Measurements from ENCODE around the gene ERBB4. TPM values are rescaled to one million over a fixed set of nuclear protein-coding genes. Genes with fewer than 3 reads are reported as not detected.

The ERBB4 gene
- total RNA-seq, 4 donors from 2014 or later, result 0.26 to 13.3 (median 2.4) TPM

DNA sequence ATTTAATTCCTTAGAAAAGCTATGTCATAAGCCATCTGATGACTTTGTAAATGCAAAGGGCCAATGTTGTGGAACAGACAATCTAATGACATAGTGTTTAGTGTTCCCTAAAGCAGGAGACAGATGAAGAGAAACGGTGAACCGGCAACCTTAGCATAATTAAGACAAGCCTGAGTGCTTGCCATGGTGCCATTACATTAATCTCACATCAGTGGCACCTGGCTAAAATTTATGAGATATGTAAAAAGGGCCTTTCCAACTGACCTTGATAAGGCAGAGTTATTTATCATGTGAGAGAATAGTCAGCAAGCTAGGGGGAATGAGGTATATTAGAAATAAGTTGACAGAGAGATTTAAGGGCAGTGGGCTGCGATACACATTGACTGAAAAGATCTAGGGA lies 261.8 kb downstream of the ERBB4 start:
- H3K27ac ChIP-seq, result no peak overlapping the region
- TF ChIP-seq, protein P1, sequence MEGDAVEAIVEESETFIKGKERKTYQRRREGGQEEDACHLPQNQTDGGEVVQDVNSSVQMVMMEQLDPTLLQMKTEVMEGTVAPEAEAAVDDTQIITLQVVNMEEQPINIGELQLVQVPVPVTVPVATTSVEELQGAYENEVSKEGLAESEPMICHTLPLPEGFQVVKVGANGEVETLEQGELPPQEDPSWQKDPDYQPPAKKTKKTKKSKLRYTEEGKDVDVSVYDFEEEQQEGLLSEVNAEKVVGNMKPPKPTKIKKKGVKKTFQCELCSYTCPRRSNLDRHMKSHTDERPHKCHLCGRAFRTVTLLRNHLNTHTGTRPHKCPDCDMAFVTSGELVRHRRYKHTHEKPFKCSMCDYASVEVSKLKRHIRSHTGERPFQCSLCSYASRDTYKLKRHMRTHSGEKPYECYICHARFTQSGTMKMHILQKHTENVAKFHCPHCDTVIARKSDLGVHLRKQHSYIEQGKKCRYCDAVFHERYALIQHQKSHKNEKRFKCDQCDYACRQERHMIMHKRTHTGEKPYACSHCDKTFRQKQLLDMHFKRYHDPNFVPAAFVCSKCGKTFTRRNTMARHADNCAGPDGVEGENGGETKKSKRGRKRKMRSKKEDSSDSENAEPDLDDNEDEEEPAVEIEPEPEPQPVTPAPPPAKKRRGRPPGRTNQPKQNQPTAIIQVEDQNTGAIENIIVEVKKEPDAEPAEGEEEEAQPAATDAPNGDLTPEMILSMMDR (IDR thresholded peaks at IDR 0.05), result no peak
- no peak for TF ChIP-seq POLR2A (IDR thresholded peaks at IDR 0.05)
- no peak overlapping the region for H3K4me3 ChIP-seq
- no peaks in the 10 kb centered on the region for H3K9me3 ChIP-seq
- no peak for DNase-seq
- intact Hi-C loops (cut with DNase I; ENCODE audit: low total_unique reads), result no loop called here
- H3K36me3 ChIP-seq, result no peaks in the 10 kb centered on the region
- no peaks in the 10 kb centered on the region for H3K27me3 ChIP-seq
- H3K4me1 ChIP-seq, result no peaks in the 10 kb centered on the region

DNA sequence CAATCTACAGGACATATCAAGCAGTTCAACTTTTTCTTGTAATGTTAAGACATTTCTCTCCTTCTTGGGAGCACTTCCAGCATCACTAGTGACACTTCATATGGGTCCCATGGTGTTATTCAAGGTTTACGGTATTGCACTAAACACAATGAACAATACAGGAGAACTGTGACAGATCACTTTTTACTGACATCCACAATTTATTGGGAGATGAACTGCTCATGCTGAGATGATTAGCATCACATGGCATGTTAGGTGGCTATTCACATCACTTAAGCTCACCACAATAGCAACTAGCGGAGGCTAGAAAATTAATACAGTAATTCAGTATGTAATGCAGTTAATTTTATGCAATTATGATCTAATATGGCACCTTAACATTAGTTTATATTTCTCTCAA lies 264.4 kb downstream of the ERBB4 start:
- Histone ChIP-seq H3K36me3 (no peaks in the 10 kb centered on the region), H3K4me1 (no peaks in the 10 kb centered on the region), H3K27ac (no peak overlapping the region), H3K9me3 (no peaks in the 10 kb centered on the region), H3K27me3 (no peaks in the 10 kb centered on the region), H3K4me3 (no peak overlapping the region)
- intact Hi-C loops (cut with DNase I; ENCODE audit: low total_unique reads), result no loop called here
- TF ChIP-seq, protein P1 (IDR thresholded peaks at IDR 0.05), result no peak
- no peak for TF ChIP-seq POLR2A (IDR thresholded peaks at IDR 0.05)
- DNase-seq, result no peak

DNA sequence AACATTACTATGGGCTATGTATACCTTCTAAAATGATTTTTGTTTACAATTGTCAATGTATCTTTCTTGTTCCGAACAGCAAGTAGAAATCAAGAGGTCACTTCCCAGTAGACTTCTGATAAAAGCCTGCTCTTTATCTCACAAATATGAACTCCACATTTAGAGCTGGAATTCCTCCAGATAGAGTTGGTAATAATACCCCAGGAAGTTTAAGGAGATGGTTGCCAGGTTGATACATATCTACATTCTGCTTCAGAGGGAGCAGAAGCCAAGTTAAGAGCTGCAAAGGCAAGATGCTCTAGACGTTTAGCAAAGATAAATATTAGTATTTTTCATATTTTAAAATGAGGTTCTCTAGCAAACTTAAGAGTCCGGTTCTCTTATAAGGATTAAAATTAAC lies 267.0 kb downstream of the ERBB4 start:
- Histone ChIP-seq H3K27me3 (no peaks in the 10 kb centered on the region), H3K4me1 (no peaks in the 10 kb centered on the region), H3K27ac (no peak overlapping the region), H3K9me3 (no peaks in the 10 kb centered on the region), H3K4me3 (no peak overlapping the region), H3K36me3 (no peaks in the 10 kb centered on the region)
- no peak for DNase-seq
- TF ChIP-seq, protein P1 (IDR thresholded peaks at IDR 0.05), result no peak
- no peak for TF ChIP-seq POLR2A (IDR thresholded peaks at IDR 0.05)
- intact Hi-C loops (cut with DNase I; ENCODE audit: low total_unique reads), result no loop called here

DNA sequence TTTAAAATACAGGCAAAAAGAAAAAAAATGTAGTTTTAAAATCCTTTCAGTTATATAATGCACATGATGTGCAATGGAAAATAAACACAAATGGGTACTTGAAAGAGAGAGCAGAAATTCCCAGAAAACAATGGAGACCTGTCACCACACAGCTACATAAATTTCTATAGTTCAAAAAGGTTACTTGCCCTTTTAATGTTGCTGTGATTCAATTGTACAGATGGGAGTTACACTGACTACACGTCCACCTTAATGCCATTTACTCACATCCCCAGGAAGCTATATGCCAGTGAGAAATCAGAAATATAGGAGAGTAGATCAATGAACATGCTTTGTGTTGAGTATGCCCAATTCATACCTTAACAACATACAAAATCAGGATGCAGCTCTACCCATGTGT lies 269.6 kb downstream of the ERBB4 start:
- H3K36me3 ChIP-seq, result no peaks in the 10 kb centered on the region
- H3K27ac ChIP-seq, result no peak overlapping the region
- intact Hi-C loops (cut with DNase I; ENCODE audit: low total_unique reads), result no loop called here
- TF ChIP-seq POLR2A (IDR thresholded peaks at IDR 0.05), result no peak
- TF ChIP-seq, protein P1 (IDR thresholded peaks at IDR 0.05), result no peak
- H3K4me3 ChIP-seq, result no peak overlapping the region
- H3K27me3 ChIP-seq, result no peaks in the 10 kb centered on the region
- no peak for DNase-seq
- no peaks in the 10 kb centered on the region for H3K9me3 ChIP-seq
- H3K4me1 ChIP-seq, result no peaks in the 10 kb centered on the region

DNA sequence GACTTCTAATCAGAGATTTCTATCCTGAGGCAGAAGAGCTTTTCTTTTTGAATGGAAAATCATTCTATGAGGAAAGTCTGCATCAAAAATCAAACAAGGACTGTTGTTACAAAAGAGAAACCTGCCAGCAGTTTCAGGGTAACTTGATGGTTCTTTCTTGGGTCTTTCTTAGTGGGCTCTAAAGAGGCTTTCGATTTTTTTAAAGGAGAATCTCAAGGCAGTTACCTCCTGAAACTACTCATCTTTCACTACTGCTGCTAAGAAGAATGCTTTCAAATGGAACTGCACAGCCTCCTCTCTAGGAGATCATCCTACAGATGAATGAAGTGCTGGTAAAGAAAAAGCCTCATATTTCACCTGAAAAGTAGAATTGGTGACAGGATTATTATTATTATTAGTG lies 272.3 kb downstream of the ERBB4 start:
- Histone ChIP-seq H3K27ac (no peak overlapping the region), H3K27me3 (no peaks in the 10 kb centered on the region), H3K36me3 (no peaks in the 10 kb centered on the region), H3K9me3 (no peaks in the 10 kb centered on the region), H3K4me1 (no peaks in the 10 kb centered on the region), H3K4me3 (no peak overlapping the region)
- intact Hi-C loops (cut with DNase I; ENCODE audit: low total_unique reads), result no loop called here
- TF ChIP-seq, protein P1 (IDR thresholded peaks at IDR 0.05), result no peak
- TF ChIP-seq POLR2A (IDR thresholded peaks at IDR 0.05), result no peak
- no peak for DNase-seq

All from uterus (tissue), 4 donors.